ENCODE data around the gene OR52L1. TPM values are rescaled to one million over a fixed set of nuclear protein-coding genes. Genes with fewer than 3 reads are reported as not detected.

OR52L1 gene
- total RNA-seq, 1 donor from 2014 or later = not detected

DNA sequence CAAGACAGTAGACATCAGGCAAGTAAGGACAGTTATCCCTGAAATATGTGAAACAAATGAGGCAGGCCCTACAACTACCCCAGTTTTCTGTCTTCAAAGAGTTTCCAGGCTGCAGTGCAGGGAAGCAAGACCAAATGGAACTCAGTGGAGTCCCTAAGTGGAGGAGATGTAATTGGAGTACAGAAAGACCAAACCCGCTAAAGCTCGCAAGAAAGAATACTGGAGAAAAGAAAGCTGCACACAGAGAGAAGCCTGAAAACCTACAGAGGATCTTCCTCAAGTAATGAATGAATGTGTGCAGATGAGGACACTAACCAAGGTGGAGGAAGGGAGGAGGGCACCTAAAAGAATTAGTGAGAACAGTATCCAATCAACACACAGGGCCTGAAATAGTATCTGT lies 46.0 kb downstream of the OR52L1 start:
- DNase-seq = no peak

- DNase-seq = no peak
Measured at GRCh38 chr11:5938603-5938965, 48.2 kb downstream of the OR52L1 start.

- no peak for DNase-seq
Measured at GRCh38 chr11:5937868-5938602, 48.8 kb downstream of the OR52L1 start.

Small RNA genes lying within 50 kb of the gene (small RNA-seq; reads per million reads assigned to genes)
- not detected for gene RNA5SP329 (ENCODE audit: low replicate concordance)

Other genes starting within 250 kb of the OR52L1 start
- not detected for gene OR52N4, start 232.7 kb downstream of the OR52L1 start, total RNA-seq
- not detected for gene OR52N5, start 203.6 kb downstream of the OR52L1 start, total RNA-seq
- not detected for gene OR52N1, start 195.7 kb downstream of the OR52L1 start, total RNA-seq
- not detected for gene OR52N2, start 178.1 kb downstream of the OR52L1 start, total RNA-seq
- not detected for gene OR52E6, start 145.1 kb downstream of the OR52L1 start, total RNA-seq
- not detected for gene OR52E8, start 129.3 kb downstream of the OR52L1 start, total RNA-seq
- not detected for gene OR52E4, start 106.4 kb downstream of the OR52L1 start, total RNA-seq
- gene OR52E5, start 93.8 kb downstream of the OR52L1 start, total RNA-seq = not detected
- gene OR56A3, start 44.7 kb downstream of the OR52L1 start, total RNA-seq = not detected
- not detected for gene OR56A5, start 18.5 kb downstream of the OR52L1 start, total RNA-seq
- not detected for gene OR56A4, start 20.0 kb upstream of the OR52L1 start, total RNA-seq
- gene OR56A1, start 43.8 kb upstream of the OR52L1 start, total RNA-seq = under 0.01 TPM
- gene OR56B4, start 120.7 kb upstream of the OR52L1 start, total RNA-seq = not detected
- gene OR52B2, start 183.3 kb upstream of the OR52L1 start, total RNA-seq = not detected
- not detected for gene OR52W1, start 212.2 kb upstream of the OR52L1 start, total RNA-seq
- gene C11orf42, start 218.6 kb upstream of the OR52L1 start, total RNA-seq = not detected
- 19.3 TPM for gene FHIP1B, start 247.7 kb upstream of the OR52L1 start, total RNA-seq